Fibroblast of lung (primary cell): ENCODE measurements around the gene GAGE12E. TPM values are rescaled to one million over a fixed set of nuclear protein-coding genes. Genes with fewer than 3 reads are reported as not detected.
"Not testable (repeated sequence)": the region's sequence is repeated elsewhere in the genome, so short reads cannot be mapped to it uniquely, and the experiment has no call there.

ENCODE experiments used
- DNase-seq, 2 donors: peaks; one replicate each; pipeline versions ENCODE4 v3.0.0 to v3.0.0-alpha.2; 2010; ENCODE audit warnings: low read depth in 2 of 2
- H2AFZ ChIP-seq: 2 replicates; pipeline ENCODE4 v1.5.1; 2012; ENCODE audit warnings: low read length, control low read depth, inconsistent platforms
- H3K27ac ChIP-seq: 2 replicates; pipeline ENCODE4 v1.5.1; 2011; ENCODE audit warnings: low read length, control low read depth; ENCODE audit not compliant: insufficient read depth
- H3K27me3 ChIP-seq: 2 replicates; pipeline ENCODE4 v1.5.1; 2011; ENCODE audit warnings: mild to moderate bottlenecking, low read length; ENCODE audit not compliant: control insufficient read depth, insufficient read depth
- H3K36me3 ChIP-seq: 2 replicates; pipeline ENCODE4 v1.5.1; 2011; ENCODE audit warnings: low read length; ENCODE audit not compliant: control insufficient read depth, insufficient read depth
- H3K4me1 ChIP-seq: 2 replicates; pipeline ENCODE4 v1.5.1; 2011; ENCODE audit warnings: low read length; ENCODE audit not compliant: control insufficient read depth, insufficient read depth; ENCODE audit errors: extremely low read depth
- H3K4me2 ChIP-seq: 2 replicates; pipeline ENCODE4 v1.5.1; 2011; ENCODE audit warnings: low read length, control low read depth; ENCODE audit not compliant: insufficient read depth; ENCODE audit errors: extremely low read depth
- H3K4me3 ChIP-seq, 4 experiments: fragments of 200-600 bp in 1 of 4; sonication (generic) in 1 of 4; replicated peaks in 1 of 4; 2 replicates each; pipeline ENCODE4 v1.5.1; 2011 to 2016; ENCODE audit warnings: low read length in 4 of 4, low read depth in 3 of 4, mild to moderate bottlenecking in 3 of 4, control low read depth in 2 of 4, inconsistent platforms in 1 of 4, mixed read lengths in 1 of 4; ENCODE audit not compliant: insufficient read depth in 1 of 4; ENCODE audit errors: control extremely low read depth in 1 of 4
- H3K79me2 ChIP-seq: 2 replicates; pipeline ENCODE4 v1.5.1; 2012; ENCODE audit warnings: mild to moderate bottlenecking, low read length, inconsistent platforms; ENCODE audit not compliant: control insufficient read depth, insufficient read depth
- H3K9ac ChIP-seq: 2 replicates; pipeline ENCODE4 v1.5.1; 2011; ENCODE audit warnings: mild to moderate bottlenecking, low read length, control low read depth; ENCODE audit not compliant: insufficient read depth
- H3K9me3 ChIP-seq: 2 replicates; pipeline ENCODE4 v1.5.1; 2012; ENCODE audit warnings: low read depth, low read length; ENCODE audit not compliant: control insufficient read depth, insufficient read depth
- H4K20me1 ChIP-seq: 2 replicates; pipeline ENCODE4 v1.5.1; 2011; ENCODE audit warnings: low read length; ENCODE audit not compliant: control insufficient read depth, insufficient read depth; ENCODE audit errors: extremely low read depth
- polyA plus RNA-seq, 2 donors: library from polyadenylated mRNA; depleted of rRNA in 1 of 2; stranded (reverse) in 1 of 2; unstranded in 1 of 2; fragments of >200 nt; gene quantifications; 2 replicates each; pipeline ENCODE4 v1.2.1, GENCODE V29; 2011 to 2012; ENCODE audit warnings: missing spikeins in 1 of 2
- total RNA-seq: library from RNA; depleted of rRNA; stranded (reverse); fragments of >200 nt; gene quantifications from 2 replicates; pipeline ENCODE4 v1.2.1, GENCODE V29; 2014

The GAGE12E gene
- total and polyA plus RNA-seq, 2 donors (not counting 1 experiment from before 2014, with no cell fraction given), result not detected

GRCh38 chrX:49579649-49580048 lies 28.6 kb downstream of the GAGE12E start, which contains the start of gene GAGE12H:
Gene GAGE12H (plus strand): TSS chrX:49579949. CDS start chrX:49581104, 1,155 bp downstream.
- not testable (repeated sequence) for H3K79me2 ChIP-seq, DNase-seq, H3K4me1 ChIP-seq, H3K4me3 ChIP-seq, H3K27ac ChIP-seq, H3K4me2 ChIP-seq, H3K36me3 ChIP-seq, H3K9ac ChIP-seq, H3K9me3 ChIP-seq, H4K20me1 ChIP-seq, H3K27me3 ChIP-seq, H2AFZ ChIP-seq

GRCh38 chrX:49589196-49589595 lies 38.1 kb downstream of the GAGE12E start, which contains the start of gene GAGE2A:
Gene GAGE2A (plus strand): TSS chrX:49589496. CDS start chrX:49590651, 1,155 bp downstream.
- H3K27ac ChIP-seq, result not testable (repeated sequence)

GRCh38 chrX:49589769-49590478 lies 38.8 kb downstream of the GAGE12E start:
- not testable (repeated sequence) for H3K4me2 ChIP-seq, H3K36me3 ChIP-seq, H4K20me1 ChIP-seq, H2AFZ ChIP-seq, H3K4me3 ChIP-seq, H3K27ac ChIP-seq, DNase-seq, H3K9me3 ChIP-seq, H3K27me3 ChIP-seq, H3K79me2 ChIP-seq, H3K9ac ChIP-seq, H3K4me1 ChIP-seq

More at GRCh38 chrX:49589196-49589595, 38.1 kb downstream of the GAGE12E start, which contains the start of gene GAGE2A:
- H3K4me1 ChIP-seq, H4K20me1 ChIP-seq, DNase-seq, H3K9me3 ChIP-seq, H3K4me2 ChIP-seq, H3K79me2 ChIP-seq, H3K36me3 ChIP-seq, H3K27me3 ChIP-seq, H3K9ac ChIP-seq, H2AFZ ChIP-seq, H3K4me3 ChIP-seq: not testable (repeated sequence)

GRCh38 chrX:49590488-49590887 lies 39.4 kb downstream of the GAGE12E start:
- H2AFZ ChIP-seq, H3K36me3 ChIP-seq, DNase-seq: not testable (repeated sequence)

GRCh38 chrX:49598720-49599119 lies 47.6 kb downstream of the GAGE12E start, which contains the start of gene GAGE1:
Gene GAGE1 (plus strand): TSS chrX:49599020. CDS start chrX:49600175, 1,155 bp downstream.
- not testable (repeated sequence) for H3K4me2 ChIP-seq, H3K9ac ChIP-seq, H4K20me1 ChIP-seq, H3K9me3 ChIP-seq, H3K79me2 ChIP-seq, H3K36me3 ChIP-seq, H3K27ac ChIP-seq, DNase-seq, H3K4me3 ChIP-seq, H3K27me3 ChIP-seq, H2AFZ ChIP-seq, H3K4me1 ChIP-seq

More at GRCh38 chrX:49590488-49590887, 39.4 kb downstream of the GAGE12E start:
- not testable (repeated sequence) for H3K9me3 ChIP-seq, H3K27ac ChIP-seq, H3K79me2 ChIP-seq, H3K4me3 ChIP-seq, H3K9ac ChIP-seq, H3K4me2 ChIP-seq, H3K4me1 ChIP-seq, H4K20me1 ChIP-seq, H3K27me3 ChIP-seq

Other genes with a start within 250 kb of the GAGE12E start
- not detected in 2 replicates for gene GAGE10, start 247.6 kb upstream of the GAGE12E start, total RNA-seq
- not detected in 2 replicates for gene GAGE10, start 247.6 kb upstream of the GAGE12E start, polyA plus RNA-seq
- not detected in 2 replicates for gene GAGE12J, start 229.3 kb upstream of the GAGE12E start, total RNA-seq
- not detected in 2 replicates for gene GAGE12J, start 229.3 kb upstream of the GAGE12E start, polyA plus RNA-seq
- not detected in 2 replicates for gene GAGE13, start 219.7 kb upstream of the GAGE12E start, total RNA-seq
- gene GAGE13, start 219.7 kb upstream of the GAGE12E start, polyA plus RNA-seq, result not detected in 2 replicates
- not detected in 2 replicates for gene GAGE12C, start 19.1 kb upstream of the GAGE12E start, total RNA-seq
- not detected in 2 replicates for gene GAGE12C, start 19.1 kb upstream of the GAGE12E start, polyA plus RNA-seq
- not detected in 2 replicates for gene GAGE12D, start 9.6 kb upstream of the GAGE12E start, total RNA-seq
- gene GAGE12D, start 9.6 kb upstream of the GAGE12E start, polyA plus RNA-seq, result not detected in 2 replicates
- not detected in 2 replicates for gene GAGE12F, start 9.6 kb downstream of the GAGE12E start, total RNA-seq
- not detected in 2 replicates for gene GAGE12F, start 9.6 kb downstream of the GAGE12E start, polyA plus RNA-seq
- not detected in 2 replicates for gene GAGE12G, start 19.1 kb downstream of the GAGE12E start, total RNA-seq
- gene GAGE12G, start 19.1 kb downstream of the GAGE12E start, polyA plus RNA-seq, result not detected in 2 replicates
- gene GAGE12H, start 28.7 kb downstream of the GAGE12E start, total RNA-seq, result not detected in 2 replicates
- not detected in 2 replicates for gene GAGE12H, start 28.7 kb downstream of the GAGE12E start, polyA plus RNA-seq
- not detected in 2 replicates for gene GAGE2A, start 38.2 kb downstream of the GAGE12E start, total RNA-seq
- not detected in 2 replicates for gene GAGE2A, start 38.2 kb downstream of the GAGE12E start, polyA plus RNA-seq
- not detected in 2 replicates for gene GAGE1, start 47.7 kb downstream of the GAGE12E start, total RNA-seq
- gene GAGE1, start 47.7 kb downstream of the GAGE12E start, polyA plus RNA-seq, result not detected in 2 replicates
- gene PAGE1, start 144.7 kb downstream of the GAGE12E start, total RNA-seq, result not detected in 2 replicates
- gene PAGE1, start 144.7 kb downstream of the GAGE12E start, polyA plus RNA-seq, result not detected in 2 replicates